Panc1 (cell line): Measurements from ENCODE around the gene CHRND. TPM values are rescaled to one million over a fixed set of nuclear protein-coding genes. Genes with fewer than 3 reads are reported as not detected.

Experiments
- ATAC-seq: fragments of 200-7000 bp; cut with Tn5 transposase; 2 replicates; pipeline ENCODE4 v1.9.1; 2020; ENCODE audit warnings: mild to moderate bottlenecking, moderate library complexity
- BruUV-seq: library from RNA; stranded (reverse); fragments of 400-500 nt; replicated peaks from 2 replicates; lab custom pipeline; 2021; lab: Mats Ljungman, UMichigan
- CTCF ChIA-PET: fragments of 300-600 bp; sonication (Branson Sonifier 250); formaldehyde crosslinking; loops from one replicate; lab custom pipeline; 2022; ENCODE audit warnings: antibody characterized with exemption; lab: Charles Lee
- POLR2A ChIA-PET: fragments of 300-600 bp; sonication (Branson Sonifier 250); formaldehyde crosslinking; loops from one replicate; lab custom pipeline; 2022; ENCODE audit warnings: antibody characterized with exemption; lab: Charles Lee
- DNase-seq: peaks from one replicate; pipeline ENCODE4 v3.0.0-alpha.2; 2010; ENCODE audit warnings: low read depth, low spot score
- H3K27ac ChIP-seq: 2 replicates; pipeline ENCODE4 v1.5.1; 2011; ENCODE audit warnings: mild to moderate bottlenecking, low read length, inconsistent platforms
- H3K27me3 ChIP-seq: fragments of 200-500 bp; sonication (Bioruptor generic); 2 replicates; pipeline ENCODE4 v1.6.0; 2014; ENCODE audit warnings: low read length, inconsistent platforms; ENCODE audit not compliant: control insufficient read depth, insufficient read depth
- H3K36me3 ChIP-seq: fragments of 200-500 bp; sonication (Bioruptor generic); 2 replicates; pipeline ENCODE4 v1.5.1; 2014; ENCODE audit warnings: inconsistent platforms, mild to moderate bottlenecking, low read length, moderate library complexity; ENCODE audit not compliant: control insufficient read depth, insufficient read depth
- H3K4me1 ChIP-seq: 2 replicates; pipeline ENCODE4 v1.5.1; 2011; ENCODE audit warnings: inconsistent platforms, mild to moderate bottlenecking, low read length, moderate library complexity; ENCODE audit not compliant: control insufficient read depth, insufficient read depth
- H3K4me3 ChIP-seq, 2 experiments: 2 replicates each; pipeline ENCODE4 v1.5.1; 2011 to 2012; ENCODE audit warnings: low read depth in 2 of 2, low read length in 2 of 2, mild to moderate bottlenecking in 2 of 2, inconsistent platforms in 1 of 2, moderate library complexity in 1 of 2
- H3K9me3 ChIP-seq: fragments of 200-500 bp; sonication (Bioruptor generic); 2 replicates; pipeline ENCODE4 v1.5.1; 2014; ENCODE audit warnings: low read depth, mild to moderate bottlenecking, inconsistent platforms, low read length, moderate library complexity; ENCODE audit not compliant: control insufficient read depth, insufficient read depth
- POLR2AphosphoS5 ChIP-seq: IDR thresholded peaks from 2 replicates; pipeline ENCODE4 v1.6.1; 2012; ENCODE audit warnings: mild to moderate bottlenecking, low read depth, low read length, moderate library complexity
- SIN3A ChIP-seq: IDR thresholded peaks from 2 replicates; pipeline ENCODE4 v1.6.1; 2012; ENCODE audit warnings: low read depth, mild to moderate bottlenecking, low read length, moderate library complexity, borderline replicate concordance; ENCODE audit not compliant: insufficient read depth
- TCF7L2 ChIP-seq: IDR thresholded peaks from 2 replicates; pipeline ENCODE4 v1.6.1; 2011; ENCODE audit warnings: mild to moderate bottlenecking, low read depth, low read length, inconsistent platforms
- in situ Hi-C: cut with HindIII; loops from 2 replicates; pipeline ENCODE4 v1.10.0; 2016; ENCODE audit warnings: low sequenced_read_pairs, low pct_unique_long_range_greater_than_20kb
- intact Hi-C: fragments of 100-400 bp; cut with micrococcal nuclease; formaldehyde crosslinking; loops from one replicate; pipeline ENCODE4 v1.10.0; 2022; ENCODE audit not compliant: unreplicated experiment
- total RNA-seq: library from RNA; stranded (reverse); gene quantifications from one replicate; pipeline ENCODE4 v1.2.1, GENCODE V29; 2021; ENCODE audit not compliant: unreplicated experiment
- TF ChIP-seq, protein P1 (sequence below): fragments of 450-650 bp; IDR thresholded peaks from 2 replicates; pipeline ENCODE4 v1.5.1; 2017; ENCODE audit warnings: mild to moderate bottlenecking
- TF ChIP-seq, protein P2 (sequence below), 2 experiments: IDR thresholded peaks; 2 replicates each; pipeline ENCODE4 v1.6.1; 2011 to 2012; ENCODE audit warnings: low read depth in 2 of 2, control low read depth in 1 of 2, low read length in 1 of 2, mild to moderate bottlenecking in 1 of 2, moderate library complexity in 1 of 2; ENCODE audit not compliant: insufficient read depth in 1 of 2

The CHRND gene
- total RNA-seq, 1 experiment from 2014 or later: not detected

DNA sequence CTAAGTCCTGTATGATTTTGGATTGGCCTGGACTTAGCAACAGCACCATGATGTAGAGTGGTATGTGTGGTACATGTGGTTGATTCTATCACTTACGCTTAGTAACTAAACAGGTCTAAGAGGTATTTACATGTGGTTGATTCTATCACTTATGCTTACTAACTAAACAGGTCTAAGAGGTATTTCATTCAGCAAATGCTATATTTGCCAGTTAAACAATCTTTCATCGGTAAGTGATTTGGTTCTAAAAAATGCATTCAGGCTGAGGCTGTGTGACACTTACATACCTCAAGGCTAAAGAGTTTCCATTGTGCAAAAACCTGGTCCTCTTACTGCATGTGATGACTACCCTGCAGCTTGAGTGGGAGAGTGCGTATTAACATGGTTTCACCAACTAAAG is 37.6 kb downstream of the CHRND start:
- Histone ChIP-seq H3K9me3 (no peaks in the 10 kb centered on the region), H3K4me1 (no peaks in the 10 kb centered on the region), H3K27ac (no peak overlapping the region), H3K4me3 (no peak overlapping the region), H3K27me3 (no peaks in the 10 kb centered on the region), H3K36me3 (peaks cover 32% of the 10 kb centered on the region)
- ChIA-PET CTCF (no interaction called here), POLR2A (interaction anchor here (0.7 kb wide), 1 partner anchor 27 kb away, joined by 4 read pairs; no protein-coding TSS in a partner anchor)
- ATAC-seq: no peak
- intact Hi-C loops: no loop called here
- no peak for TF ChIP-seq TCF7L2
- TF ChIP-seq, protein P1, sequence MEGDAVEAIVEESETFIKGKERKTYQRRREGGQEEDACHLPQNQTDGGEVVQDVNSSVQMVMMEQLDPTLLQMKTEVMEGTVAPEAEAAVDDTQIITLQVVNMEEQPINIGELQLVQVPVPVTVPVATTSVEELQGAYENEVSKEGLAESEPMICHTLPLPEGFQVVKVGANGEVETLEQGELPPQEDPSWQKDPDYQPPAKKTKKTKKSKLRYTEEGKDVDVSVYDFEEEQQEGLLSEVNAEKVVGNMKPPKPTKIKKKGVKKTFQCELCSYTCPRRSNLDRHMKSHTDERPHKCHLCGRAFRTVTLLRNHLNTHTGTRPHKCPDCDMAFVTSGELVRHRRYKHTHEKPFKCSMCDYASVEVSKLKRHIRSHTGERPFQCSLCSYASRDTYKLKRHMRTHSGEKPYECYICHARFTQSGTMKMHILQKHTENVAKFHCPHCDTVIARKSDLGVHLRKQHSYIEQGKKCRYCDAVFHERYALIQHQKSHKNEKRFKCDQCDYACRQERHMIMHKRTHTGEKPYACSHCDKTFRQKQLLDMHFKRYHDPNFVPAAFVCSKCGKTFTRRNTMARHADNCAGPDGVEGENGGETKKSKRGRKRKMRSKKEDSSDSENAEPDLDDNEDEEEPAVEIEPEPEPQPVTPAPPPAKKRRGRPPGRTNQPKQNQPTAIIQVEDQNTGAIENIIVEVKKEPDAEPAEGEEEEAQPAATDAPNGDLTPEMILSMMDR: no peak
- BruUV-seq: no TSS peak
- no peak for DNase-seq
- in situ Hi-C loops: no loop called here

DNA sequence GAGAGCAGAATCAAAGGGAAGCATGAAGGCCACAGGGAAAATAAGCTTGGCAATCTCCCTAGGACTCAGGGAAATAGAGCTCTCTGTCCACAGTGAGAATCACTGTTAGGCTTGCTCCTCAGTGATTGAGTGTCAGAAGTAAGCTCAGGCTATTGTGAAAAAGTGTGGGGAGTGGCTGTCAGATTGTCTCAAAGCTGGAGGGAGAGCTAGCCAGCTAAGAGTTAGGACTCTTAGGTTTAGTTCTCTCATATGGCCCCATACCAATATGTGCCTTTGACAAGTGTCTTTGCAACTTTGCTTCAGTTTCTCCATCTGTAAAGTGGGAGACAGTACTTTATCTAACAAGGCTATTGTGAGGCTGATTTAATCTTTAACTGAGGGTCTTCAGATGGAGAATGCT is 41.8 kb downstream of the CHRND start:
- Histone ChIP-seq H3K27ac (no peak overlapping the region), H3K9me3 (no peaks in the 10 kb centered on the region), H3K36me3 (peaks cover 32% of the 10 kb centered on the region), H3K4me1 (no peaks in the 10 kb centered on the region), H3K4me3 (no peak overlapping the region), H3K27me3 (no peaks in the 10 kb centered on the region)
- in situ Hi-C loops: no loop called here
- CTCF ChIA-PET: no interaction called here
- POLR2A ChIA-PET: interaction anchor here (0.6 kb wide), 1 partner anchor 87 kb away, joined by 14 read pairs; no protein-coding TSS in a partner anchor
- intact Hi-C loops: no loop called here
- BruUV-seq: no TSS peak
- DNase-seq (no peak), ATAC-seq (peak; percentile 43; the same call in 1 of the 2 replicates)
- TF ChIP-seq, protein P2, sequence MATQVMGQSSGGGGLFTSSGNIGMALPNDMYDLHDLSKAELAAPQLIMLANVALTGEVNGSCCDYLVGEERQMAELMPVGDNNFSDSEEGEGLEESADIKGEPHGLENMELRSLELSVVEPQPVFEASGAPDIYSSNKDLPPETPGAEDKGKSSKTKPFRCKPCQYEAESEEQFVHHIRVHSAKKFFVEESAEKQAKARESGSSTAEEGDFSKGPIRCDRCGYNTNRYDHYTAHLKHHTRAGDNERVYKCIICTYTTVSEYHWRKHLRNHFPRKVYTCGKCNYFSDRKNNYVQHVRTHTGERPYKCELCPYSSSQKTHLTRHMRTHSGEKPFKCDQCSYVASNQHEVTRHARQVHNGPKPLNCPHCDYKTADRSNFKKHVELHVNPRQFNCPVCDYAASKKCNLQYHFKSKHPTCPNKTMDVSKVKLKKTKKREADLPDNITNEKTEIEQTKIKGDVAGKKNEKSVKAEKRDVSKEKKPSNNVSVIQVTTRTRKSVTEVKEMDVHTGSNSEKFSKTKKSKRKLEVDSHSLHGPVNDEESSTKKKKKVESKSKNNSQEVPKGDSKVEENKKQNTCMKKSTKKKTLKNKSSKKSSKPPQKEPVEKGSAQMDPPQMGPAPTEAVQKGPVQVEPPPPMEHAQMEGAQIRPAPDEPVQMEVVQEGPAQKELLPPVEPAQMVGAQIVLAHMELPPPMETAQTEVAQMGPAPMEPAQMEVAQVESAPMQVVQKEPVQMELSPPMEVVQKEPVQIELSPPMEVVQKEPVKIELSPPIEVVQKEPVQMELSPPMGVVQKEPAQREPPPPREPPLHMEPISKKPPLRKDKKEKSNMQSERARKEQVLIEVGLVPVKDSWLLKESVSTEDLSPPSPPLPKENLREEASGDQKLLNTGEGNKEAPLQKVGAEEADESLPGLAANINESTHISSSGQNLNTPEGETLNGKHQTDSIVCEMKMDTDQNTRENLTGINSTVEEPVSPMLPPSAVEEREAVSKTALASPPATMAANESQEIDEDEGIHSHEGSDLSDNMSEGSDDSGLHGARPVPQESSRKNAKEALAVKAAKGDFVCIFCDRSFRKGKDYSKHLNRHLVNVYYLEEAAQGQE (IDR thresholded peaks at IDR 0.05; ENCODE audit: insufficient read depth in 1 of 2, low read depth in 2 of 2, low read length in 1 of 2): no peak
- TF ChIP-seq TCF7L2 (no peak), SIN3A (no peak), POLR2AphosphoS5 (no peak)
- TF ChIP-seq, protein P1: no peak
